Measurements from ENCODE around the gene OR11H7.

OR11H7 gene

DNA sequence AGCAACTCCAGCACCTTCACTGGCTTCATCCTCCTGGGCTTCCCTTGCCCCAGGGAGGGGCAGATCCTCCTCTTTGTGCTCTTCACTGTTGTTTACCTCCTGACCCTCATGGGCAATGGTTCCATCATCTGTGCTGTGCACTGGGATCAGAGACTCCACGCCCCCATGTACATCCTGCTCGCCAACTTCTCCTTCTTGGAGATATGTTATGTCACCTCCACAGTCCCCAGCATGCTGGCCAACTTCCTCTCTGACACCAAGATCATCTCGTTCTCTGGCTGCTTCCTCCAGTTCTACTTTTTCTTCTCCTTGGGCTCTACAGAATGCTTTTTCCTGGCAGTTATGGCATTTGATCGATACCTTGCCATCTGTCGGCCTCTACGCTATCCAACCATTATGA is 31.3 kb upstream of the OR11H7 start:
- Histone ChIP-seq H2AFZ (ENCODE audit: low read length) (no peak overlapping the region), H3K4me2 (ENCODE audit: low read depth, low read length, poor library complexity, severe bottlenecking) (no peak overlapping the region), H3K4me3 (ENCODE audit: low read length, poor library complexity, severe bottlenecking) (no peak overlapping the region), H3K9me2 (replicated peaks; ENCODE audit: low read depth, low read length) (no peaks in the 10 kb centered on the region), H3K36me3 (ENCODE audit: insufficient read depth, low read length) (no peaks in the 10 kb centered on the region), H3K9ac (ENCODE audit: low read depth, low read length, poor library complexity, severe bottlenecking) (no peak overlapping the region), H3K4me1 (ENCODE audit: insufficient read depth, low read length, poor library complexity, severe bottlenecking) (no peaks in the 10 kb centered on the region), H3K27me3 (ENCODE audit: insufficient read depth, low read length, poor library complexity, severe bottlenecking) (no peaks in the 10 kb centered on the region), H3K9me3 (ENCODE audit: insufficient read depth, low read depth, low read length) (no peaks in the 10 kb centered on the region), H3K79me2 (ENCODE audit: insufficient read depth, low read length) (no peaks in the 10 kb centered on the region), H4K20me1 (ENCODE audit: insufficient read depth, low read length, poor library complexity, severe bottlenecking) (no peaks in the 10 kb centered on the region), H3F3A (ENCODE audit: low read depth) (no peaks in the 10 kb centered on the region)
- TF ChIP-seq, protein P1, sequence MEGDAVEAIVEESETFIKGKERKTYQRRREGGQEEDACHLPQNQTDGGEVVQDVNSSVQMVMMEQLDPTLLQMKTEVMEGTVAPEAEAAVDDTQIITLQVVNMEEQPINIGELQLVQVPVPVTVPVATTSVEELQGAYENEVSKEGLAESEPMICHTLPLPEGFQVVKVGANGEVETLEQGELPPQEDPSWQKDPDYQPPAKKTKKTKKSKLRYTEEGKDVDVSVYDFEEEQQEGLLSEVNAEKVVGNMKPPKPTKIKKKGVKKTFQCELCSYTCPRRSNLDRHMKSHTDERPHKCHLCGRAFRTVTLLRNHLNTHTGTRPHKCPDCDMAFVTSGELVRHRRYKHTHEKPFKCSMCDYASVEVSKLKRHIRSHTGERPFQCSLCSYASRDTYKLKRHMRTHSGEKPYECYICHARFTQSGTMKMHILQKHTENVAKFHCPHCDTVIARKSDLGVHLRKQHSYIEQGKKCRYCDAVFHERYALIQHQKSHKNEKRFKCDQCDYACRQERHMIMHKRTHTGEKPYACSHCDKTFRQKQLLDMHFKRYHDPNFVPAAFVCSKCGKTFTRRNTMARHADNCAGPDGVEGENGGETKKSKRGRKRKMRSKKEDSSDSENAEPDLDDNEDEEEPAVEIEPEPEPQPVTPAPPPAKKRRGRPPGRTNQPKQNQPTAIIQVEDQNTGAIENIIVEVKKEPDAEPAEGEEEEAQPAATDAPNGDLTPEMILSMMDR (conservative IDR thresholded peaks at IDR 0.05; ENCODE audit: low read length): no peak
- TF ChIP-seq EZH2phosphoT487 (IDR thresholded peaks at IDR 0.05; ENCODE audit: borderline replicate concordance): no peak

DNA sequence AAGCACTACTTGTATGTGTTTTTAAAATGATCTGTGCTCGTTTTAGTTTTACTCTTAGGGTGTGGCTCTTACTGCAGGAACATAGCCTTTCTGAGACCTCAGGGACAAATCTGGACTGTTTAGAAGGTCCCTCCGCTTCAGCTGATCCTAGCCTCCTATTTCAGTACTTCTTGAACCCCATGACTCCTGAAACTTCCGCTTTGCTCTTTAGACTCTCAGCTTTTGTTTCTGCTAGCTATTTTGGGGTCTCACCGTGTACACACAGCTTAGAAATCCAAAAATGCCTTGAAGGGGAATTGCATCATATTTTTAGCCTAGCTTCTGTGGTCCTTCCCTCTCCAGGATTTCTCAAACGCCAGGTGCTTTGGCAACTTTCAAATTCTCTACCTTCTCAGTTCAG is 29.8 kb upstream of the OR11H7 start:
- no peaks in the 10 kb centered on the region for H4K20me1 ChIP-seq (ENCODE audit: insufficient read depth, low read length, poor library complexity, severe bottlenecking)
- H3K4me2 ChIP-seq (ENCODE audit: low read depth, low read length, poor library complexity, severe bottlenecking): no peak overlapping the region
- H3K4me1 ChIP-seq (ENCODE audit: insufficient read depth, low read length, poor library complexity, severe bottlenecking): no peaks in the 10 kb centered on the region
- no peaks in the 10 kb centered on the region for H3K9me3 ChIP-seq (ENCODE audit: insufficient read depth, low read depth, low read length)
- TF ChIP-seq EZH2phosphoT487 (IDR thresholded peaks at IDR 0.05; ENCODE audit: borderline replicate concordance): no peak
- TF ChIP-seq, protein P1 (conservative IDR thresholded peaks at IDR 0.05; ENCODE audit: low read length): no peak
- H3K27me3 ChIP-seq (ENCODE audit: insufficient read depth, low read length, poor library complexity, severe bottlenecking): no peaks in the 10 kb centered on the region
- H3F3A ChIP-seq (ENCODE audit: low read depth): no peaks in the 10 kb centered on the region
- no peak overlapping the region for H3K9ac ChIP-seq (ENCODE audit: low read depth, low read length, poor library complexity, severe bottlenecking)
- H2AFZ ChIP-seq (ENCODE audit: low read length): no peak overlapping the region
- H3K36me3 ChIP-seq (ENCODE audit: insufficient read depth, low read length): no peaks in the 10 kb centered on the region
- H3K79me2 ChIP-seq (ENCODE audit: insufficient read depth, low read length): no peaks in the 10 kb centered on the region
- H3K9me2 ChIP-seq (replicated peaks; ENCODE audit: low read depth, low read length): no peaks in the 10 kb centered on the region
- no peak overlapping the region for H3K4me3 ChIP-seq (ENCODE audit: low read length, poor library complexity, severe bottlenecking)

DNA sequence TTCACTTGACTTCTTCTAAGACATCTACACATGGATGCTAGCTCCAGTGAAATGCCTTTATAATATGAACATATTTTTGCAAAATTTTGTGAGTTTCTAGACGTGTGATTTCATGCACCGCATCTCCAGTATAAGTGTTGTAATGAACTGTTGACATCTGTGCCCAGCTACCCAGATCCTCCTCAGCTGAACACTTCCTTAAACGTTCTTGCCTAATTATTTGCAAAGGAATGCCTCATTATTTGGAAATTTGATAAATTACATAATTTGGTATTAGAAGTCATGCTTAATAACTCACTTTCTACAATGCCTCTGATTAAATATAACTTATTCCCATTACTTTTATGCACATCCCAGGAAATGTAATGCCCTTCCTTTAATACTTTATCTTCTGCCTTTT is 24.1 kb upstream of the OR11H7 start:
- Histone ChIP-seq H2AFZ (ENCODE audit: low read length) (no peak overlapping the region), H3K79me2 (ENCODE audit: insufficient read depth, low read length) (no peaks in the 10 kb centered on the region), H3K9me3 (ENCODE audit: insufficient read depth, low read depth, low read length) (no peaks in the 10 kb centered on the region), H3K9ac (ENCODE audit: low read depth, low read length, poor library complexity, severe bottlenecking) (no peak overlapping the region), H3F3A (ENCODE audit: low read depth) (no peaks in the 10 kb centered on the region), H3K4me3 (ENCODE audit: low read length, poor library complexity, severe bottlenecking) (no peak overlapping the region), H3K27me3 (ENCODE audit: insufficient read depth, low read length, poor library complexity, severe bottlenecking) (no peaks in the 10 kb centered on the region), H4K20me1 (ENCODE audit: insufficient read depth, low read length, poor library complexity, severe bottlenecking) (no peaks in the 10 kb centered on the region), H3K4me2 (ENCODE audit: low read depth, low read length, poor library complexity, severe bottlenecking) (no peak overlapping the region), H3K36me3 (ENCODE audit: insufficient read depth, low read length) (no peaks in the 10 kb centered on the region), H3K9me2 (replicated peaks; ENCODE audit: low read depth, low read length) (no peaks in the 10 kb centered on the region), H3K4me1 (ENCODE audit: insufficient read depth, low read length, poor library complexity, severe bottlenecking) (no peaks in the 10 kb centered on the region)
- TF ChIP-seq EZH2phosphoT487 (IDR thresholded peaks at IDR 0.05; ENCODE audit: borderline replicate concordance): no peak
- TF ChIP-seq, protein P1 (conservative IDR thresholded peaks at IDR 0.05; ENCODE audit: low read length): no peak

Measured in Loucy (cell line).